Measurements from ENCODE around the gene PPP1R37.

PPP1R37 gene

DNA sequence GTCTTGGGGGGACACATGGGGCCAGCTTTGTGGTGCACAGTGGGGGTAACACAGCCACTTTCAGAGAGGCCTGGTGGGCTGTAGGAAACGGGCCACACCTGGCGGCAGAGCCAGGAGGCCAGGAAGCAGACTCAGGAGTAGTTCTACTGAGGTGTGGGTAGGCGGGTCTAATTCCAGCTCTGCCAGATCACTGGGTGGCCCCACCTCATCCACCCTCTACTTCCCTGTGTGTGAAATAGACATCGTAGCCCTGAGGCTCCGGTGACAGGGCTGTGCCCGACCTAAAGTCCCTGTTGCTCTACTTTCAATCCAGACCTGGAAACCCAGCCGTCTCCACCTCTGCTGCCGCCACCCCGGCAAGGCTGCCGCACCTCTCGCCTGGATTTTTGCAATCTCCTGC, 63.8 kb downstream of the PPP1R37 start:
- DNase-seq, result no peak

DNA sequence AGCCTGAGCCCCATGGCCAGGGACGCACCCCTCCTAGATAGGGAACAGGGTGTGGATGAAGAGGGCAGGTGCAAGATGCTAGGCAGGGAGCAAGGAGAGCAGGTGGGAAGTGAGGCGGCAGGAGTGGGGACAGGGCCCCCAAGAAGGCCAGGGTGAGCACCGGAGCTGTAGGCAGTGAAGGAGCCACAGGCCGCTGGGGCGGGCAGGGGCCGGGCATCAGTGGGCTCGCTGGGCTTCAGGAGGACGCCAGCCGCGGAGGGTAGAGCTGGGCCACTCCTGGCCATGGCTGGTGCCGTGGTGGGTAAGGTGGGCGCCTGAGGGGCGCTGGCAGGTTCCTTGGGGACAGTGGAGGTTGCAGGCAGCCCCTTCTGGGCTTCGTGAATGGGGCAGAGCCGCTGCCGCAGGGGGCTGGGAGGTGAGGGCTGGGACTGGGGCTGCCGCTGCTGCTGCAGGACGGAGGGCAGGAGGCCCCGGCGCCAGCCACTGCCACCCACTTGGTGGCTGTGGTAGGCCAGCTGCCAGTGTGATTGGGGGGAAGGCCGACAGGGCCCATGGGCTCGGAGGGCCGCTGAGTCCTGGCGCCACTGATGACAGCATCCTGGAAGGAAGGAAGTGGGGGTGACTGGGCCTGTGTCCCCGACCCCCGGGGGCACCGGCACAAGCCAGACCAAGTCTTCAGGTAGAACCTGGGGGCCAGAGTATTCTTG, 65.7 kb downstream of the PPP1R37 start:
- DNase-seq, result no peak

DNA sequence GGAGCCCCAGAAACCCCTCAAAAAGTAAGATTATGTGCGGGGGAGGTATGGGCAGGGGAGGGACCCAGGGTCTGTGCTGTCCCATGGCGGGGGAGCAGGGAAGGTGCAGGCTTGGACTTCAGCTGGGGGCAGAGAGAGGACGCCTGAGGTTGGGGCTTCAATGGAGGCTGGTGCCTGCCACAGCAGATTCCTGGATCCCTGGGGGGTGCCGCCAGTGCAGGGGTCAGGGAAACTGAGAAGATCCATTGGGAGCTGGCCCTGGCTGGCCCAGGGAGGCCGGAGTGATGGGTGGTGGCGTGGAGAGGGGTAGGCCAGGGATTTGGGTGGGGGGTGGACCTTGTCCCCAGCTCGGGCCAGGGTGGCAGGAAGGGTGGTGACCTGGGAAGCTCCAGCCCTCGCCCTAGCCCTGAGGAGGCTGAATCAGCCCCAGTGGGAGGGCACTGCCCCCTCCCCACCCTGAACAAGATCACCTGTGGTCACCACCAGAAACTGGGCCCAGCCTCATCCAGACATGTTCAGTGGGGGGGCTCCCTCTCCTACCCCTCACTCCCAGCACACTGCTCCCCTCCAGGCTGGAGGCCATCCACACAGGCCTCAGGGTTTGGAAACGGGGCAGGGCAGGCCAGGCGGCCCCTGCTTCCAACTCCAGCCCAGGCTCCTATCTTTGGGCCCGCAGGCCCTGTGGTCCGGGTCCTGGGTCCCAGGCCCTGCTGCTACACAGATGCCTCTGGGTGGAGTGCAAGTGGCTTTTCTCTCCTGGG, 66.4 kb downstream of the PPP1R37 start:
- DNase-seq, result no peak

DNA sequence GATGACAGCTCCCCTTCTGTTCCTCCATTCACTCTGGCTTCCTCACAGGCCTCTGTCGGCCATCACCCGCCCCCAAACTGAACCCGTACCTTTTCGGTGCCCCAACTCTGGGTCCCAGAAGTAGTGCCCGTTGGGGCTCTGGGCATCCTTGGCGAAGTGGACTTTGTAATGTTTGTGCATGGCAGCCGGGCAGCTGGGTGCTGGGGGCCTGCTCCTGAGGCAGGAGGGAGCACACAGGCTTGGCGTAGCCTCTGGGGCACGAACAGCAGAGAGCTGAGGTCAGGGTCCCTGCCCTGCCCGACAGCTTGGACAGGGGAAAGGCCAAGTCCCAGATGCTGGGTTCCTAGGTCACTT, 67.0 kb downstream of the PPP1R37 start:
- no peak for DNase-seq

DNA sequence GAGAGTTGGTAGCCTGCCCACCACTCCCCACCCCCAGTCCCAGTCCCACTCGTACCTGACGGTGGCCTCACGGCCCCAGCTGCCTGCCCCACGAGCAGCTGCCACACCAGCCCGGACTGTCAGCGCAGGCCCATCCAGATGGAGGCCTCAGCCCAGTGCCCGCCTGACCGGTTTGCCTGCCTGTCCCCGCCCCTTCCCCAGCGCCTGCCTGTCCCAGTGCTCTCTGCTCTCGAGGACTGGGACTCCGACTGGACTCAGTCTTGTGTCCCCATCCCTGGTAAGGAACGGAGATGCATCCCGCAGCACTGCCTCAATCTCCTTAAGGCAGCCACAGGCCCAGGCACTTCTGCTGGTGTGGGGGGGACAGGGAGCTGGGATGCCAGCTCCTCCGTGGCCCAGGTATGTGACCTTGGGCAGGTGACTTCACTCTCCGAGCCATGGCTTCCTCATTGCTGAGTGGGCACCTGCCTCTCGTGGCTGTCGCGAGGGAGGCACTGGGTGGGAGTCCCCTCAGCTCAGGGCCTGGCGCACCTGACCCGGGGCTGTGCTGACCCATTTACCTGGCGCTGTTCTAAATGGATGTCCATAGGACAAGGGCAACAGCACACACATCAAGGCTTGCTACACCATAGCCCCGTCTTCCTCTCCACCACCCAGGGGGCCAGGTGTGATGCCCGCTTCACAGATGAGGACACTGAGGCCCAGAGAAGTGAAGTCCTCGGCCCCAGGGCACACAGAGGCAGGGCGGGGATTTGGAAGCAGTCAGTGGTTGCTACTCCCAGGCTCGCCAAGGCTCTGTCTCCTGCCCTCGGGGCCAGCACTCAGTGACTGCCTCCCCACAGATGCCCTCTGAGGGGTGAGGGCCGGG, 68.1 kb downstream of the PPP1R37 start, which contains the start of gene NKPD1:
Gene NKPD1 (minus strand): TSS at position 113 of the 868 bp plus-strand sequence. CDS start 832 bp downstream, outside the sequence.
- DNase-seq, result no peak

DNA sequence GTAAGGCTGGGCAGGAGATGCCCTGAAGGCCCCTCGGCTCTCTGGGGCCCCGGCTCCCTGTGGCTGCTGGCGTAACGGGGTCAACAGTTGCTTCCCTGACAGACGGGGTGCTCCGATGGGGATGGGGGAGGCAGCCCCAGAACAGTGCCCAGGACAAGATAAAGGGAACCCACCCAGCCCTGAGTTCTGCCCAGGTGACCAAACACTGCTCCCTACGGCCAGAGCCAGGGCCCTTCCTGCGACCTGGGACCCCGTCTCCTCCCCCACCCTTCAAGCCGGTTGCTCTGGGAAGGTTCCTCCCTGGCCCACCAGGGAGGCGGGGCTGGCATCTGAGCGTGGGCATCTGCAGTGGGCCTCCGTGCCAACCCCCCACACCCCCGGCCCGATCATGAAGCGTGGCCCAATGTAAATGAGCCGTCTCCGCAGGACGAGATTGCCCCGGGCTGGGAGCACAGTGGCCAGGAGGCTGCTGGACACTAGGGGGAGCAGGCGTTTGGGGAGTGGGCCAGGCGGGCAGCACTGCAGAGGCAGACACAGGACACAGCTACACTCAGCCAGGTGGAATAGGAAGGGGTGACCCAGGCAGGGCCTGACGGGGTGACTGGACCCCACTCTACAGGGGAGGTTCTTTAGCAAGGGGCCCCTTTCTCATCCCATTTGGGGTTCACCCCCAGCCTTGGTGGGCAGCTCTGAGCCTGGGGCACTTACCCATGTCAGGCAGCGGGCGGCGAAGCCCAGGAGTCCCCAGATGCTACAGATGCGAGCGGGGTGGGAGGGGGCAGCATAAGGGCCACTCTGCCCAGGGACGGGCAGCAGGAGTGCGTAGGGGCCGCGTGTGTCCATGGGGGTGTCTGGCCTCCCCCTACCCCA, 69.0 kb downstream of the PPP1R37 start:
- no peak for DNase-seq

DNA sequence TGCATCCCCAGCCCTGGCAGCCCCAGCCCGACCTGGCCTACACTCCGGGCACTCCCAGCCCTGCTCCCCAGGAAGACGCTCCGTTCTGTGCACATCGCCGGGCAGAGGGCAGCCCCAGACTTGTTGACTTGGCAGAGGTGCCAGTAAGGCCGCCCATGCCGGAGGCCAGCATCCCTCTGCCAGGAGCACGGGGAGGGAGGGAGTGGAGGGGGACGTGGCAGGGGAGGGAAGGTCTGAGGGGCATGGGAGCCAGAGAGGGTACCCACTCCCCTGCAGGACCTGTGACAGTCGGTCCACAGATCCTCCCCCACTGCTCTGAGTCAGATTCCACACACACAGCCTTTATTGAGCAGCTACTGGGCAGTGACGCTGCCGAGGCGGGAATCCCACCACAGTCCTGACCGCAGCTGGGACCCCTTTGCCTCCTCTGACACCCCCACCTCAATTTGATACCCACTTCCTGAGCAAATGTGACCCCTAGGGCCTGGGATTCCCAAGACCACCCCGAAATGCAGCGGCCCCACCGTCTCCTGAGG, 69.7 kb downstream of the PPP1R37 start:
- DNase-seq, result no peak

DNA sequence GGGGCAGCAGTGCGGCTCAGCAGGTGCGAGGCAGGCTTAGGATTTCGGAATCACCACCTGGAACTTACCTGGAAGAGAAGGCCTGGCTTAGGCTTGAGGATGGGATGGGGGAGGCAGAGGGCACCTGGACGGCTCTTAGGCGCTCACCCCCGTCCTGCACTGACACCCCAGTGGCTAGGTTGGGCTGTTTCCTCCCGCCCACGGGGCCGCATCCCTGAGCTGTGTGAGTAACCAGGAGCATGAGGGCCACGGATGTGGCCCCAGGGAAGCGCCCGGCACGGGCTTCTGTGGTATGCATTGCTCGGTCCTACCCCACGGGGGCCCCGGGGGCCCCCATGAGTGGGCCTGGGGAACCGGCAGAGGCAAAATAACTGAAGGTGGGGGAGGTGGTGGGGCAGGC, 70.2 kb downstream of the PPP1R37 start:
- DNase-seq, result no peak

DNA sequence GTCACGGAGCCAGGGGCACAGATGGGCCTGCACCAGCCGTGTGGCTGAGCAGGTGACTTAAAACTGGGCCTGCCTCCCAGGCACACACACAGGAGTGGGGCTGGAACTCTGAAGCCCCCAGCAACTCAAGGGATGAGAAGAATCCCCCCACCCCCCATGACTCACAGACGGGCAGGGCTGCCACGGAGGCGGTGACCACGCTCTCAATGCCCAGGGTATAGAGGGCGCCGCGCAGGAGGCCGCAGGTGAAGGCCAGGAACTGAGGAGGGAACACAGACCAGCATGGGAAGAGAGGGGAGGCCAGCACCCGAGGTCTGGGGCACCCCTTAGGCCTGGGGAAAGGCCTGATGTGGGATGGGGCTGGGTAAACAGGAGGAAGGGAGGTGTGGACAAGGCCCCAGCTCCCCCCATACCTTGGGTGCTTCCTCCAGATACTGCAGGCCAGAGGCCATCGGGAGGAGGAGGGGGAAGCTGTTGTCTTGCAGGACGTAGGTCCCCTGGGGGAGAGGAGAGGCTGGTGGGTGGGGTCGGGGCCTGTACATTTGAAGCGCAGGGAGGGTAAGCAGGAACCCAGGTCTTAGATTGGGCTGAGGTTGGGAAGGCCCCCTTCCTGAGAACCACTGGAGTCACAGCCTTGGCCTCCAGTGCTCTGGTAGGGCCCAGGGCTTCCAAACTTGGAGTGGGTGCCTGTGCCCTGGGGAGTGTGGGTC, 70.9 kb downstream of the PPP1R37 start:
- DNase-seq, result no peak

DNA sequence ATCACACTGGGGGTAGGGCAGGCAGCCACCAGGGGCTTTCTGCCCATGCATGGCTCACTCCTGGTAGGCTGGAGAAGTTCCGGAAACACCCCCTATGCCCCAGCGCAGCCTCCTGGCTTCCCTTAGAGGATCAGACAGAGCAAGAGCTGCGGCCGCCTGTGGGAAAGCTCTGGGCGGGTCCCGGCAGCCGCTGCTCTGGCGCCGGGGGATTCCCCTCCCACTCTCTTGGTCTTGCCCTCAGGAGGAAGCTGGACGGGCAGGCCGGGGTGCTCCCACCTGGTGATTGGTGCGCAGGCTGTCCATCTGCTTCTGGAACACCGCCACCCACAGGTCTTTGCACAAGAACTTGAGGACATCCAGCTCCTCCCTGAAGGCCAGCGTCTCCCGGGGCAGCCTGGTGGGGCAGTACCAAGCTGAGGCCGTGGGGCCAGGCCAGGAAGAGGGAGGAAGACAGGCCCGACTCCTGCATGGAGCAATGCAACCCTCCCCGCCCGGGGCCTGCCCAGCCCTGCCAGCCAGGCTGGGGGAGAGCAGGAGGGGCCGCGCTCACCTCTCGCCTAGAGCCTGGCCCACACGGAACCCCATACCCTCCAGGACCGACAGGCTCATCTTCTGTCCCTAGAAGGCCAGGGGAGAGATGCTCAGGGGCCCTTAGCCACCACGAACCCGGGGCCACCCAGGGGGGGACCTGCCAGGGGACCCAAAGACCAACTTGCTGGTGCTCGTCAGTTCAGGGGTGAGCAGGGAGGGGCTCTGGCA, 71.8 kb downstream of the PPP1R37 start:
- peak; percentile 46 for DNase-seq

DNA sequence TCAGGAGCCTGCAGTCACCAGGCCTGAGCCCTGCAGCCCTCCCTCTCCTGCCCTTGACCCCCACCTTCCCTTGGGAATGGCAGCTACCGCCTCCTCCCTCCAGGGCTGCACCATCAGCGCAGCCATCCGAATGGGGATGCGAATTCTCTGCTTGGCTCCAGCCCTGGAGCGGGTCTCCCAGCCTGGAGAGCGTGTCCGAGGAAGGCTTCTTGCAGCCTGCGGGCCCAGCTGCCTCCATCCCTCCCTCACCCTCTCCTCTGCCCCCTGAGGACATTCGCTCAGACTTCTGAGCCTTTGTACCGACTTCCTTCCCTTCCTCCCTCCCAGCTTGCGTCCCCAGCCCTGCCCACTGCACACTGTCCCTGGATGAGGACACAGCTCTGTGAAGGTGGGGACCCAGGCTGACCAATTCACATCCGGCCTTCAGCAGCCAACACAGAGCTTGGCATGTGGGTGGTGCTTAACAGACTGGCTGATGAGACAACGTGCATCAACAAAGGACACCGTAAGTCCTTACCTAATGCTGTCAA, 73.8 kb downstream of the PPP1R37 start:
- DNase-seq, result no peak

DNA sequence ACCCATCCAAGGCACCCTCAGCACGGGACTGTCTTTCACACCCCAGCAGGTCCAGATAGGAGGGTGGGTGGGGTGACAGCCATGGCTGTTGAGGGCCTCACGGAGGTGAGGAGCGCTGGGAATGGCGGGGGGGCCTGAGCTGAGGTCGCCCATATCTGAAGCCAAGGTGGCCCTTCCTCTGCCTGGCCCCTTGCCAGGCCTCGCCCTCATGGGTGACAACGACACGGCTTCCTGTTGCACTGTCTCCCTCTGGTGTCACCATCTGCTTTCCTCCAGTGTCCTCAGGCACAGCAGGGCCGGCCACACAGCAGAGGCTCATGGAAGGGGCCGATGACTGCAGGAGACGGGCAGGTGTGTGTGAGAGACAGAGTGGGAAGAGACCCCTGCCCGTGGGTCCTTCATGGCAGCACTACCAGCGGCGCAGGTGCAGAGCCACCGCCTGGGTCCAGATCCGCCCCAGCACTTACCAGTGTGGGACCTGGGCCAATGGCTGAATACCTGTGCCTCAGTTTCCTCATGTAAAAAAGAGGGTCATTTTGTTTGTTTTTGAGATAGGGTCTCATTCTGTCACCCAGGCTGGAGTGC, 75.9 kb downstream of the PPP1R37 start:
- no peak for DNase-seq

DNA sequence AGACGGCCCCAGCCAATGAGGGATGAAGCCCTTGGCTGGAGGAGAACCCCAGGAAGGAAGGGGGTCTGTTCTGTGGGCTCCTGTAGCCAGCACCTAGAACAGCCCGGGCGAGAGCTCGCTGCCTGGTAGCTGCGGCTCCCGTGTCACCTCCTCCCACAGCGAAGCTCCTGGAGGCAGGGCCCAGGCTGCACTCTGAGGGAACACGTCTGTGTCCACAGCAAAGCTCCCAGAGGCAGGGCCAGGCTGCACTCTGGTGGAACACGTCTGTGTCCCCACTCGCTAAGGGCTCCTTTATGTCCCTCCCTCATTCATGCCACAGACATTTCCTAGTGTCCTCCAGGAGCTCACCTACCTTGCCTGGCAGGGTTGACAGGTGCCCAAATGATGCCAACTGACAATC, 76.6 kb downstream of the PPP1R37 start:
- DNase-seq, result no peak

DNA sequence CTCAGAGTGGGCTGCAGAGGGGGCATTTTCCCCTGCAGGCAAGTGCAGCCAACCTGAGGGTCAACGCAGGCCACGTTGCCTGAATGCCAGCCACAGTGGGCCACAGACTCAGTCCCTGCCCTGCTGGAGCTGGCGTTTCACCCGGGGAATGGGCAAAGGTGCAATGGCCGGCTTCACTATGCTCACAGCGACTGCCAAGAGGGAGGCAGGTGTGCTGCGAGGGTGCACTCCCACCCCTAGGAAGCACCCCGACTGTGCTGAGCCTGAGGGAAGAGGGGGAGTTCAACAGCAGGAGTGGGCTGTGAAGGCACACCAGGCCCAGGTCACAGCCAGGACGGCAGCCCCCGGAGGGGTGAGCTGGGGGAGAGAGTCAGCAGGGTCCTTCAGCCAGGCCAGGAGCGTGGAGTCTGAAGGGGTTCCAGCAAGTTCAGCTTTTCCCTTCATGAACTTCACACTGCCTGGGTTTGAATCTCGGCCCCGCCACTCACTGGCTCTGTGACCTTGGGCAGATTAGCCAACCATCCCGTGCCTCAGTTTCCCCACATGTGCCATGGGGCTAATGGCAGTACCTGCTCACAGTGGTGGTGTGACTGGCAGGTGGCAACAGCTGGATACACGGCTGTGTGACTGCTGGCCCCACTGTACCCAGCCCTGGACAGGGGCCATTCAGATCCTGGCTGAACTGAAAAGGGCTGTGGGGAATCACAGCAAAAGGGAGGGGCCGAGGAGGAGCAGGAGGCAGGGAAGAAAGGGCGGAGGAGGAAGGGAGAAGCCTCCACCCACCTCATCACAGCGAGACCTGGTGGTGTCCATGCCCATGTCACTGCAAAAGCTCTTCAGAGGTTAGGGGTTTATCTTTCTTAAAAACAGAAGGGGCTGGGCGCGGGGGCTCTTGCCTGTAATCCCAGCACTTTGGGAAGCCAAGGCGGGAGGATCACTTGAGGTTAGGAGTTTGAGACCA, 77.4 kb downstream of the PPP1R37 start:
- no peak for DNase-seq

DNA sequence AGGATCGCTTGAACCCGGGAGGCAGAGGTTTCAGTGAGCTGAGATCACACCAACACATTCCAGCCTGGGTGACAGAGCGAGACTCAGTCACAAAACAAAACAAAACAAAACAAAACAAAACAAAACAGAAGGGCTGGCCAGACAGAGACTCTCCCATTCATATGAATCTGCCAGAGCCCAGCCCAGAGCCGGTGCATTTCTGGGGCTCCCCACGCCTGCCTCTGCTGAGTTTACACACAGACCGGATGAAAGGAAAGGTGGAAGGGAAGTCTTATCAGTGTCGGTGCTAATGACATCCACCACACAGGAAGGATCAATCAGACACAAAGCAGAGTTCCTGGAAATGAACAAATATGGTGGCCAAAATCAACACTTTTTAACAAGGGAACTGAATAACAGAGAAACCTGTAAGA, 78.2 kb downstream of the PPP1R37 start:
- peak; percentile 31 for DNase-seq

DNA sequence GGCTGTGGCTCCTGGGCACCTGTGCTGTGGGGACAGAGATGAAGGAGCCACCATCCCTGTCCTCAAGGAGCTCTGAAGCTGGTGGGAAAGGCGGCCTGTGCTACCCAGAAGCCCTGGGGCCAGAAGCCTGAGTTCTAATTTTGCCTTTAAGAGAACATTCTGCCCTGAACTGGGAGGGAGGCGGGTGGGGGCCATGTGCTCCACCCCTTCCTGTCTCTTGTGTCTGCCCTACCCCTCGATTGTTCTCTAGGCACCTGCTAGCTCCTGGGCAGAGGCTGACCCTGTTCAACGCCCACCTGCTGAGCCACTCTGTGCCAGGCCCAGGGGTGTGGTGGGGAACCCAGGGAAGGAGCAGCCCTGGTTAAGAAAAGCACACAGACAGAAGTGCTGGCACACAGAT, 79.2 kb downstream of the PPP1R37 start:
- no peak for DNase-seq

DNA sequence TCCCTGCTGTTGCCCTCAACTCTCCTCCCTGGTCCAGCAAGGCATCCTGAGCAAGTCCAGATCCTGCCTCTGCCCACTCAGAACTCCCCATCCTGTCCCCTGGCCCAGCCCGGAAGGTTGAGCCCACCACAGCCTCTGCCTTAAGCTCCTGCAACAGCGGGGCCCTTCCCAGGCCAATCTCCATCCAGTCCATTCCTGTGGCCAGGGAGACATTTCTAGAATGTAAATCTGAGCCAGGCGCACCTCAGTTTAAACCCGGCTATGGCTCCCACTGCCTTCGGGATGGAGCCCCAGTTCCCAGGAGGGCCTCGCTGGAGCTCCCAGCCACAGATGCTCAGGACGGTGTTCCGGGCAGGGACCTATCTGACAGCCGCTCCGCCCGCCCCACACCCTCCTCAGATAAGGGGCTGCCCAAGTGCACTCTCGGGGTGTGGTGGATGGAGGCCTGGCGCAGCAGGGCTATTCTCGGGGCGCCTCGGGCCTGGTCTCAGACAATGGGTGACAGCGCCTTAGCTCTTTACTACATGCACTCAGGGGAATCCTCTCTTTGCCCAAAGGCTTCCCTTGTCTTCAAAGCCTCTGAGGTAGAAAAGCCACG, 79.7 kb downstream of the PPP1R37 start:
- no peak for DNase-seq

DNA sequence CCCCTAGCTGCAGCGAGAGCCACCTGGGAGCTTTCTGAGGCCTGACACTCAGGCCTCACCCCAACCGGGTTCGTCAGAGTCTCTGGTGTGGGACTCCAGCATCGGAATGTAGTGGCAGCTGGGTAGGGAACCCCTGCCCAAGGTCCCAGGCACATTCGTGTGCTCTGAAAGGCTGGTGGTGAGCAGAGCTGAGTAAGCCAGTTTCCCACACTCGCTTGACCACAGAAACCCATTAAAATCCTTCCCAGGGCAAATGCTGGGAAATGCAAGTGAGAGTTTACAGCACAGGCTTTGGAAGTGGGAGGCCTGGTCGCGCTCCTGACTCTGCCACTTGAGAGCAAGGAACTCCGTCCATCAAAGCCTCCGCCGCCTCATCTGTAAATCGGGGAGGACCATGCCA, 80.8 kb downstream of the PPP1R37 start:
- no peak for DNase-seq

Measured in effector CD4-positive, alpha-beta T cell (primary cell).